Brain microvascular endothelial cell (primary cell): ENCODE data around the gene BCR.
"Not testable (repeated sequence)": the region's sequence is repeated elsewhere in the genome, so short reads cannot be mapped to it uniquely, and the experiment has no call there.

ENCODE experiments used
- DNase-seq: peaks from one replicate; pipeline ENCODE4 v3.0.0-alpha.2; 2020
- H3K27ac ChIP-seq: fragments of 250-450 bp; sonication (Bioruptor Pico); 2 replicates; pipeline ENCODE4 v1.5.1; 2020; ENCODE audit warnings: mild to moderate bottlenecking, moderate library complexity
- H3K27me3 ChIP-seq: fragments of 250-450 bp; sonication (Bioruptor Pico); replicated peaks from 2 replicates; pipeline ENCODE4 v1.5.1; 2020; ENCODE audit warnings: mild to moderate bottlenecking
- H3K36me3 ChIP-seq: fragments of 250-450 bp; sonication (Bioruptor Pico); replicated peaks from 2 replicates; pipeline ENCODE4 v1.5.1; 2020; ENCODE audit warnings: mild to moderate bottlenecking
- H3K4me3 ChIP-seq: 2 replicates; pipeline ENCODE4 v1.5.1; 2011; ENCODE audit warnings: low read depth, mild to moderate bottlenecking, control low read depth, low read length, moderate library complexity
- CTCF ChIP-seq: IDR thresholded peaks from 2 replicates; pipeline ENCODE4 v1.5.1; 2011; ENCODE audit warnings: low read depth, mild to moderate bottlenecking, moderate library complexity, low read length, control low read depth, inconsistent platforms; ENCODE audit errors: missing control alignments
- in situ Hi-C: cut with HindIII; loops from 2 replicates; pipeline ENCODE4 v1.10.0; 2017; ENCODE audit warnings: low sequenced_read_pairs, low pct_ligation_motif_present

Gene BCR

GRCh38 chr22:23313791-23314567 is 133.7 kb downstream of the BCR start:
- no peak for TF ChIP-seq CTCF
- Histone ChIP-seq H3K4me3 (no peak overlapping the region), H3K27ac (no peak overlapping the region), H3K27me3 (no peaks in the 10 kb centered on the region), H3K36me3 (peaks cover 9% of the 10 kb centered on the region)
- DNase-seq: no peak
- in situ Hi-C loops: no loop called here

GRCh38 chr22:23315341-23315917 is 135.1 kb downstream of the BCR start:
- Histone ChIP-seq H3K36me3 (peaks cover 9% of the 10 kb centered on the region), H3K27me3 (no peaks in the 10 kb centered on the region), H3K4me3 (no peak overlapping the region), H3K27ac (no peak overlapping the region)
- peak; percentile 66 for TF ChIP-seq CTCF
- DNase-seq: peak; percentile 66
- in situ Hi-C loops: no loop called here

GRCh38 chr22:23316596-23316995 is 136.3 kb downstream of the BCR start:
- H3K36me3 ChIP-seq, H3K27ac ChIP-seq, H3K4me3 ChIP-seq, DNase-seq, in situ Hi-C loops, H3K27me3 ChIP-seq: not testable (repeated sequence)

- H3K36me3 ChIP-seq, H3K27me3 ChIP-seq, DNase-seq, H3K27ac ChIP-seq, H3K4me3 ChIP-seq, in situ Hi-C loops: not testable (repeated sequence)
Measured at GRCh38 chr22:23318316-23318715, 138.0 kb downstream of the BCR start.

- in situ Hi-C loops, DNase-seq: not testable (repeated sequence)
Measured at GRCh38 chr22:23322497-23323080, 142.3 kb downstream of the BCR start.

GRCh38 chr22:23323960-23324688 is 143.8 kb downstream of the BCR start:
- in situ Hi-C loops, DNase-seq, H3K4me3 ChIP-seq: not testable (repeated sequence)

More at GRCh38 chr22:23322497-23323080, 142.3 kb downstream of the BCR start:
- H3K36me3 ChIP-seq, H3K4me3 ChIP-seq, H3K27ac ChIP-seq, H3K27me3 ChIP-seq: not testable (repeated sequence)

GRCh38 chr22:23325183-23325582 is 144.9 kb downstream of the BCR start:
- no peak for DNase-seq
- in situ Hi-C loops: no loop called here
- no peak for TF ChIP-seq CTCF

More at GRCh38 chr22:23323960-23324688, 143.8 kb downstream of the BCR start:
- H3K27ac ChIP-seq, H3K36me3 ChIP-seq, H3K27me3 ChIP-seq: not testable (repeated sequence)

GRCh38 chr22:23333822-23334221 is 153.5 kb downstream of the BCR start:
- DNase-seq, in situ Hi-C loops: not testable (repeated sequence)

More at GRCh38 chr22:23325183-23325582, 144.9 kb downstream of the BCR start:
- Histone ChIP-seq H3K27me3 (no peaks in the 10 kb centered on the region), H3K27ac (no peak overlapping the region), H3K36me3 (no peaks in the 10 kb centered on the region), H3K4me3 (no peak overlapping the region)

GRCh38 chr22:23337672-23338071 is 157.4 kb downstream of the BCR start:
- H3K27me3 ChIP-seq, H3K4me3 ChIP-seq, H3K27ac ChIP-seq, in situ Hi-C loops, H3K36me3 ChIP-seq, DNase-seq: not testable (repeated sequence)

More at GRCh38 chr22:23333822-23334221, 153.5 kb downstream of the BCR start:
- not testable (repeated sequence) for H3K27me3 ChIP-seq, H3K27ac ChIP-seq, H3K4me3 ChIP-seq, H3K36me3 ChIP-seq

- H3K27me3 ChIP-seq, H3K4me3 ChIP-seq, H3K27ac ChIP-seq, DNase-seq, in situ Hi-C loops, H3K36me3 ChIP-seq: not testable (repeated sequence)
Measured at GRCh38 chr22:23341942-23342695, 161.8 kb downstream of the BCR start.
